Caco-2 (cell line): ENCODE results near the gene DPP3. TPM values are rescaled to one million over a fixed set of nuclear protein-coding genes. Genes with fewer than 3 reads are reported as not detected.
"Not testable (repeated sequence)": the region's sequence is repeated elsewhere in the genome, so short reads cannot be mapped to it uniquely, and the experiment has no call there.

Experiments
- BruUV-seq: library from RNA; stranded (reverse); fragments of 400-500 nt; replicated peaks from 2 replicates; lab custom pipeline; 2021; lab: Mats Ljungman, UMichigan
- CTCF ChIA-PET: fragments of 300-600 bp; sonication (Branson Sonifier 250); formaldehyde crosslinking; loops from one replicate; lab custom pipeline; 2022; ENCODE audit warnings: antibody characterized with exemption; lab: Charles Lee
- POLR2A ChIA-PET: fragments of 300-600 bp; sonication (Branson Sonifier 250); formaldehyde crosslinking; loops from one replicate; lab custom pipeline; 2022; ENCODE audit warnings: antibody characterized with exemption; lab: Charles Lee
- DNase-seq, 2 experiments: peaks; one replicate each; pipeline versions ENCODE4 v3.0.0 to v3.0.0-alpha.2; 2020 to 2022
- H3K27me3 ChIP-seq: replicated peaks from 2 replicates; pipeline ENCODE4 v1.6.0; 2011; ENCODE audit warnings: low read length; ENCODE audit not compliant: control insufficient read depth, insufficient read depth
- H3K36me3 ChIP-seq: 2 replicates; pipeline ENCODE4 v1.5.1; 2011; ENCODE audit warnings: low read length; ENCODE audit not compliant: control insufficient read depth, insufficient read depth
- H3K4me1 ChIP-seq: fragments of 250-450 bp; sonication (Bioruptor Pico); 2 replicates; pipeline ENCODE4 v1.5.1; 2020; ENCODE audit warnings: mild to moderate bottlenecking
- H3K4me3 ChIP-seq: 2 replicates; pipeline ENCODE4 v1.5.1; 2011; ENCODE audit warnings: low read depth, mild to moderate bottlenecking, control low read depth, low read length
- H3K9me3 ChIP-seq: fragments of 250-450 bp; sonication (Bioruptor Pico); 2 replicates; pipeline ENCODE4 v1.5.1; 2020; ENCODE audit warnings: mild to moderate bottlenecking, moderate library complexity
- H3K27ac Mint-ChIP-seq: one replicate; pipeline ENCODE4 v1.8.0; 2022; ENCODE audit warnings: mixed read lengths; ENCODE audit not compliant: unreplicated experiment
- H3K27me3 Mint-ChIP-seq: one replicate; pipeline ENCODE4 v1.8.0; 2022; ENCODE audit warnings: mixed read lengths; ENCODE audit not compliant: insufficient read depth, unreplicated experiment
- H3K36me3 Mint-ChIP-seq: one replicate; pipeline ENCODE4 v1.8.0; 2022; ENCODE audit warnings: mild to moderate bottlenecking, mixed read lengths; ENCODE audit not compliant: insufficient read depth, unreplicated experiment
- H3K4me1 Mint-ChIP-seq: one replicate; pipeline ENCODE4 v1.8.0; 2022; ENCODE audit warnings: low read depth, mixed read lengths; ENCODE audit not compliant: unreplicated experiment
- H3K4me3 Mint-ChIP-seq: one replicate; pipeline ENCODE4 v1.8.0; 2022; ENCODE audit warnings: mild to moderate bottlenecking, moderate library complexity, mixed read lengths; ENCODE audit not compliant: unreplicated experiment
- H3K9me3 Mint-ChIP-seq: one replicate; pipeline ENCODE4 v1.8.0; 2022; ENCODE audit warnings: mixed read lengths; ENCODE audit not compliant: unreplicated experiment
- intact Hi-C: fragments of 100-400 bp; cut with micrococcal nuclease; formaldehyde crosslinking; loops from one replicate; pipeline ENCODE4 v1.10.0; 2022; ENCODE audit not compliant: unreplicated experiment
- total RNA-seq: library from RNA; stranded (reverse); gene quantifications from 2 replicates; pipeline ENCODE4 v1.2.3, GENCODE V29; 2022
- TF ChIP-seq, protein P1 (sequence below), 2 experiments: fragments of 200-600 bp in 1 of 2; IDR thresholded peaks; 1 replicate in 1 of 2; 2 replicates in 1 of 2; pipeline versions ENCODE4 v1.5.1 to v1.8.0; 2011 to 2022; ENCODE audit warnings: antibody characterized with exemption in 1 of 2, control low read depth in 1 of 2, inconsistent platforms in 1 of 2, low read depth in 1 of 2, low read length in 1 of 2, mild to moderate bottlenecking in 1 of 2, moderate library complexity in 1 of 2; ENCODE audit not compliant: insufficient read depth in 1 of 2, severe bottlenecking in 1 of 2, unreplicated experiment in 1 of 2

DPP3 gene
- total RNA-seq, 1 experiment from 2014 or later = 106 TPM

GRCh38 chr11:66532784-66533183 is 52.5 kb downstream of the DPP3 start:
- Mint-ChIP-seq H3K27me3 (no peaks in the 10 kb centered on the region), H3K4me1 (no peaks in the 10 kb centered on the region)
- CTCF ChIA-PET = no interaction called here

DNA sequence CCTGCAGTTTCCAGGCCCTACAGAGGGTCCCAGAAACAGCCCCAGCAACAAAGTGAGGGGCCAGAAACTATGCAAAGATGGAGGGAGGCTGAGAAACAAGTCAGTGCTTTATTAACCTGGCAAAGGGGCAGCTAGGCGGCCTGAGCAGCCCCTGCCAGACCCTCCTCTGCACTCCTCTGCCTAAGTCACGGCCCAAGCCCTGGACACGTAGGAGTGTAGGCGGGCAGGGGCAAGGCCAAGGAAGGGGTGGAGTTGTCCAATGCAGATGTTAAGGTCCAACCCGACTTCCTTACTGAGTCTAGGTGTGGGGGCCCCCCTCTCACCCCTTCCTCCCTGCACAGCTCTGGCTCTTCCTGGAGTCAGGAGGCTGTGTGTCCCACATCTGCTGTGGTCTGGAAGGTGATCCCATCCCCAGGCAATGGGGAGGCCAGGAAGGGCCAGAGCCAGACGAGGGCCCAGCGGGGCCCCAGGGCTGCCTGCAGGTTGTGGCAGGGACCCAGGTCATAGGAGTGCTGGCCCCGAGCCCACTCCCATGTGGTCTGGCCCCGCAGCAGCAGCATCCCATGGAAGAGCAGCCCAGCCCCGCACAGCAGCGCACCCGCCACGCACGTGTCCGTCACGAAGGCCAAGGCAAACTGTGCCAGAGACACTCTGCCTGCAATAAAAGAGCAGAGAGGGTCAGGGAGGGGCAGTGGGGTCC is 59.1 kb downstream of the DPP3 start:
- H3K27ac Mint-ChIP-seq = no peak overlapping the region
- H3K36me3 ChIP-seq = peaks cover 1% of the 10 kb centered on the region; the same call in 1 of the 2 replicates
- CTCF ChIA-PET = no interaction called here
- H3K4me3 ChIP-seq = no peak overlapping the region
- H3K27me3 ChIP-seq = no peaks in the 10 kb centered on the region
- H3K27me3 Mint-ChIP-seq = no peaks in the 10 kb centered on the region
- 0 out of 2 replicates have a peak, but pooled peaks cover 3% of the 10 kb centered on the region for H3K4me1 ChIP-seq
- intact Hi-C loops = no loop called here
- H3K36me3 Mint-ChIP-seq = peaks cover 35% of the 10 kb centered on the region
- no peaks in the 10 kb centered on the region for H3K9me3 ChIP-seq
- POLR2A ChIA-PET = no interaction called here
- no TSS peak for BruUV-seq
- DNase-seq = no peak
- H3K4me3 Mint-ChIP-seq = no peak overlapping the region
- H3K4me1 Mint-ChIP-seq = no peaks in the 10 kb centered on the region
- no peaks in the 10 kb centered on the region for H3K9me3 Mint-ChIP-seq
- TF ChIP-seq, protein P1, sequence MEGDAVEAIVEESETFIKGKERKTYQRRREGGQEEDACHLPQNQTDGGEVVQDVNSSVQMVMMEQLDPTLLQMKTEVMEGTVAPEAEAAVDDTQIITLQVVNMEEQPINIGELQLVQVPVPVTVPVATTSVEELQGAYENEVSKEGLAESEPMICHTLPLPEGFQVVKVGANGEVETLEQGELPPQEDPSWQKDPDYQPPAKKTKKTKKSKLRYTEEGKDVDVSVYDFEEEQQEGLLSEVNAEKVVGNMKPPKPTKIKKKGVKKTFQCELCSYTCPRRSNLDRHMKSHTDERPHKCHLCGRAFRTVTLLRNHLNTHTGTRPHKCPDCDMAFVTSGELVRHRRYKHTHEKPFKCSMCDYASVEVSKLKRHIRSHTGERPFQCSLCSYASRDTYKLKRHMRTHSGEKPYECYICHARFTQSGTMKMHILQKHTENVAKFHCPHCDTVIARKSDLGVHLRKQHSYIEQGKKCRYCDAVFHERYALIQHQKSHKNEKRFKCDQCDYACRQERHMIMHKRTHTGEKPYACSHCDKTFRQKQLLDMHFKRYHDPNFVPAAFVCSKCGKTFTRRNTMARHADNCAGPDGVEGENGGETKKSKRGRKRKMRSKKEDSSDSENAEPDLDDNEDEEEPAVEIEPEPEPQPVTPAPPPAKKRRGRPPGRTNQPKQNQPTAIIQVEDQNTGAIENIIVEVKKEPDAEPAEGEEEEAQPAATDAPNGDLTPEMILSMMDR (IDR thresholded peaks at IDR 0.05; ENCODE audit: insufficient read depth in 1 of 2, low read depth in 1 of 2, low read length in 1 of 2, severe bottlenecking in 1 of 2, unreplicated experiment in 1 of 2) = no peak

More at GRCh38 chr11:66532784-66533183, 52.5 kb downstream of the DPP3 start:
- Mint-ChIP-seq H3K27ac (no peak overlapping the region), H3K36me3 (peaks cover 11% of the 10 kb centered on the region), H3K4me3 (no peak overlapping the region), H3K9me3 (no peaks in the 10 kb centered on the region)
- H3K36me3 ChIP-seq = peaks cover 1% of the 10 kb centered on the region; the same call in 1 of the 2 replicates
- intact Hi-C loops = no loop called here
- BruUV-seq = no TSS peak
- TF ChIP-seq, protein P1 (IDR thresholded peaks at IDR 0.05; ENCODE audit: insufficient read depth in 1 of 2, low read depth in 1 of 2, low read length in 1 of 2, severe bottlenecking in 1 of 2, unreplicated experiment in 1 of 2) = no peak
- DNase-seq = no peak
- H3K9me3 ChIP-seq = no peaks in the 10 kb centered on the region; the same call in 1 of the 2 replicates
- no peak overlapping the region for H3K4me3 ChIP-seq
- H3K4me1 ChIP-seq = no peaks in the 10 kb centered on the region
- POLR2A ChIA-PET = no interaction called here
- no peaks in the 10 kb centered on the region for H3K27me3 ChIP-seq

DNA sequence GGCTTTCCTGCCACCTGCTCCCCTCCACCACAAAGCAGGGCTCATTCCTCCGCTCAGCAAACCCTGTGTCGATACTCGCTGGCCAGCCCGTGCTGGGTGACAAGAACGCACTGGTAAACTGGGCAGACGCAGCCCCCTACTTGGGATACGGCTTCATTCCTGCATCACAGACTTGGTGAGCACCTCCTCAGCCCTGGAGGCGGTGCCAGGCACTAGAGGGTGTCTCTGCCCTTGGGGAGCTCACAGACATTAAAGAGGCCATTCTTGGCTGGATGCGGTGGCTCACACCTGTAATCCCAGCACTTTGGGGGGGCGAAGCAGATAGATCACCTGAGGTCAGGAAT is 59.6 kb downstream of the DPP3 start:
- no peak overlapping the region for H3K4me3 Mint-ChIP-seq
- no peaks in the 10 kb centered on the region for H3K27me3 ChIP-seq
- H3K9me3 Mint-ChIP-seq = no peaks in the 10 kb centered on the region
- BruUV-seq = no TSS peak
- DNase-seq = no peak
- H3K36me3 Mint-ChIP-seq = peaks cover 35% of the 10 kb centered on the region
- no peak overlapping the region for H3K27ac Mint-ChIP-seq
- no peaks in the 10 kb centered on the region for H3K27me3 Mint-ChIP-seq
- H3K4me1 ChIP-seq = peaks cover 6% of the 10 kb centered on the region; the same call in 1 of the 2 replicates
- ChIA-PET CTCF (no interaction called here), POLR2A (no interaction called here)
- H3K9me3 ChIP-seq = no peaks in the 10 kb centered on the region
- TF ChIP-seq, protein P1 (IDR thresholded peaks at IDR 0.05; ENCODE audit: insufficient read depth in 1 of 2, low read depth in 1 of 2, low read length in 1 of 2, severe bottlenecking in 1 of 2, unreplicated experiment in 1 of 2) = no peak
- intact Hi-C loops = no loop called here
- peaks cover 1% of the 10 kb centered on the region; the same call in 1 of the 2 replicates for H3K36me3 ChIP-seq
- H3K4me3 ChIP-seq = no peak overlapping the region
- H3K4me1 Mint-ChIP-seq = no peaks in the 10 kb centered on the region

DNA sequence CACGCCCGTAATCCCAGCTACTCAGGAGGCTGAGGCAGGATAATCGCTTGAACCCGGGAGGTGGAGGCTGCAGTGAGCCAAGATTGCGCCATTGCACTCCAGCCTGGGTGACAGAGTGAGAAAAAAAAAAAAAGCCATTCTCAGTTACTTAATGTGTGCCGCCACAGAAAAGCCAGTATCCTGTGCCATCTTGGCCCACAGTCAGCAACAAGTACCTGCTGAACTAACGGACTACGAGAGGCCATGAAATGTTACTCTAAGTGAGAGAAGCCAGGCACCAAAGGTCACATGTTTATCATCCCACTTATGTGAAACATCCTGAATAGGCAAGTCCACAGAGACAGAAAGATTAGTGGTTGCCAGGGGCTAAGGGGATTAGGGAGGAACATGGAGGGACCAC is 60.4 kb downstream of the DPP3 start:
- H3K27me3 ChIP-seq, H3K27ac Mint-ChIP-seq, BruUV-seq, H3K27me3 Mint-ChIP-seq, H3K4me3 Mint-ChIP-seq, POLR2A ChIA-PET, intact Hi-C loops, DNase-seq, H3K9me3 ChIP-seq, CTCF ChIA-PET, H3K4me3 ChIP-seq, H3K4me1 Mint-ChIP-seq, H3K9me3 Mint-ChIP-seq, H3K36me3 ChIP-seq: not testable (repeated sequence)
- H3K4me1 ChIP-seq = peaks cover 11% of the 10 kb centered on the region; the same call in 1 of the 2 replicates
- H3K36me3 Mint-ChIP-seq = peaks cover 35% of the 10 kb centered on the region
